GM18505 (cell line): ENCODE data around the gene GNS.
"Not testable (repeated sequence)": the region's sequence is repeated elsewhere in the genome, so short reads cannot be mapped to it uniquely, and the experiment has no call there.

Experiments used
- ATAC-seq: cut with Tn5 transposase; IDR thresholded peaks from one replicate; pipeline ENCODE4 v1.9.1; 2021; ENCODE audit not compliant: unreplicated experiment
- POLR2A ChIP-seq: IDR thresholded peaks from 4 replicates; pipeline ENCODE4 v1.6.1; 2011; ENCODE audit warnings: borderline replicate concordance; ENCODE audit not compliant: insufficient read depth, insufficient read length; ENCODE audit errors: extremely low read depth

The GNS gene

DNA sequence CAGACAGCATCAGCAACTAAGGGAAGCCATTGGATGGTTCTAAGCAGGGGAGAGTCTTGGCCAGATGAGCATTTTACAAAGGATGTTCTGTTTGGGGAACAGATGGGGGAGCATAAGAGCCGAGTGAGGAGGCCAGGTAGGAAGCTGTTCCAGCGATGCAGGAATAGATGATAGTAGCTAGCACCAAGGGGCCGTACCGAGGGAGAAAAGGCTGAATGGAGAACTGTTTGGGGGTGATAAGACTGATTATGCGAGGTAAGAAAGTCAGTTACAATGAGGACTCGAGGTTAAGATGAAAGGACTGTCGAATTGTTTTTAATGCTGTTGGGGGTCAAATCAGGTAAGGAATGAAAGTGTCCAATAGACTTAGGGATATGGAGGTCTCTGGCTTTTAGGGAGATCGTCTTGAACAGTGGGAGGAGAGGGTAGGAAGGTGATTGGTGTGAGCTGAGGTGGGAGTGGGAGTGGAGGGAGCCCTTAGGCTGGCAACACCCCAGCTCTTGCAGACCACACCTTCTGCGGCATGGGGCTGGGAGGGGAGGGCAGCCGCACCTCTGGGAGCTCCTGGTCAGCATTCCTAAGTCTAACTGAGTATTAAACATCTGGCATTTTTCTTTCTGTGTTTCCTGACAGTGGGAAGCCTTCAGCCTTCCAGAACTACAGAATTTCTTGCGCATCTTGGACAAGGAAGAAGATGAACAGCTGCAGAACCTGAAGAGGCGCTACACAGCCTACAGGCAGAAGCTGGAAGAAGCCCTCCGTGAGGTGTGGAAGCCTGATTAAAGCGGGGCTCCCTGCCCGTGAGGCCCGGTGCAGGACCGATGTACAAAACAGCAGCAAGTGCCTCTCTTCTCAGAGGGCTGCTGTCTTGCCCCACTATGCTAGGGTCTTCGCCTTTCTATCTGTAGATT is 64.8 kb downstream of the GNS start:
- TF ChIP-seq POLR2A: no peak
- no peak for ATAC-seq

DNA sequence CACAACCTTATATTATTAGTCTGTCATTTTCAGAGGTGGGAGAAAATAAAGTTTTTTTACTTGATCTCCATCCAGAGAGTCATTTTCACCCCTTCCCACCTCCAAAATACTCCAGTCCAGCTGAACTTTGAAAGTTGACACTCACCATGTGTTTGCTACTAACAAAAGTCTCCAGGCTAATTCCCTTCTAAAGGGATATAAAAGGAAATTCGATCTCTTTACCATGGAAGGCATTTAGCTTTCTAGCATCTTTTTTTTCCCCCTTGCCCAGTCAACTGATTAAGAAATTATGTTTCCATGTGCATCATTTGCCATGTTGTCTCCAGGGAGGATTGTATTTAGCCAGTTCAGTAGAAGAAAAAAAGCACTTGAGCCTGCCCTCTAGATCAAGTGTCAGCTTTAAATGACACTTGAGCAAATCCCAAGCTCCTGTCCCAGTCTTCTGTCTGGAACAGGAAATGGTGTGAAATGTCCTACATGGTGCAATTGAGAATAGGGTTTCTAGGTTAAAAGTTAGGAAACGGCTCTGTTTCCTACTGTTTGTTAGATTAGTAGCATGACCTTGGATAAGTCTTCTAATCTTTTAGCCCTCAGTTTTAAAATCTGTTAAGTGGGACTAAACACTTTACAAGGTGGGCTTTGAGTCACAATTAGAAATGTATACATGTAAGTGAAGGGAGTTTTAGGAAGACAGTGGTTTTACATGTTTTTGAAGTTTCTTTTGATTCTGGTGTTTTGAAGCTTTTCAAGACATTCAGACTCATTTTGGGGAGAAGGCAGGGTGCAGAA is 67.2 kb downstream of the GNS start:
- no peak for ATAC-seq
- TF ChIP-seq POLR2A: no peak

DNA sequence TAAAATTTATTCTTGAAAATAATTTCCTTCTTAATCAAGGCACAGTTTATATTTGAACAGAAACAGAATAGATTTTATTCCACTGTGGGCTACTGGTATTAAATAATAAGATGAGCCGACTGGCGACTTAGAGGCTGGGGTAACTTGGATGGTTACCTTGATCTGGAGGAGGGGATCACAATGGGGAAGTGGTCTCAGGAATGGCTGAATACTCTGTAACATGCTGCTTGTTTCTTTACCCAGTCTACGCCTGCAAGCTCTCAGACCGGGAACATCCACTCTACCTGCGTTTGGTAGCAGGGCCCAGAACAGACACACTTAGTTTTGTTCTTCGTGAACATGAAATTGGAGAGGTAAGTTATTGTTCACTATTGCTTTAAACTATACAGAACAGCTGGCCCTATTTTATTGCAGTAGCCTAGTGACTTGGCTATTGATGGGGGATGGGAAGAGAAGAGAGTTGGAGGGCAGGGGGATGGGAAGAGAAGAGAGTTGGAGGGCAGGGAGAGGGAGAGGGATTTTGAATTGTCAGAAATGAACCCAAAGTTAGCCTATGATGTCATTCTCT is 67.9 kb downstream of the GNS start:
- TF ChIP-seq POLR2A: no peak
- ATAC-seq: no peak

DNA sequence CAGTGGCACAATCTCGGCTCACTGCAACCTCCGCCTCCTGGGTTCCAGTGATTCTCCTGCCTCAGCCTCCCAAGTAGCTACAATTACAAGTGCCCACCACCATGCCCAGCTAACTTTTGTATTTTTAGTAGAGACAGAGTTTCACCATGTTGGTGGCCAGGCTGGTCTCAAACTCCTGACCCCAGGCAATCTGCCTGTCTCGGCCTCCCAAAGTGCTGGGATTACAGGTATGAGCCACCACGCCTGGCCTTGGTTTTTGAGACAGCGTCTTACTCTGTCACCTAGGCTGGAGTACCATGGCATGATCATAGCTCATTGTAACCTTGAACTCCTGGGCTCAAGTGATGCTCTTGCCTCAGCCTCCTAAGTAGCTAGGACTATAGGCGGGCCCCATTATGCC is 69.0 kb downstream of the GNS start:
- ATAC-seq: not testable (repeated sequence)

DNA sequence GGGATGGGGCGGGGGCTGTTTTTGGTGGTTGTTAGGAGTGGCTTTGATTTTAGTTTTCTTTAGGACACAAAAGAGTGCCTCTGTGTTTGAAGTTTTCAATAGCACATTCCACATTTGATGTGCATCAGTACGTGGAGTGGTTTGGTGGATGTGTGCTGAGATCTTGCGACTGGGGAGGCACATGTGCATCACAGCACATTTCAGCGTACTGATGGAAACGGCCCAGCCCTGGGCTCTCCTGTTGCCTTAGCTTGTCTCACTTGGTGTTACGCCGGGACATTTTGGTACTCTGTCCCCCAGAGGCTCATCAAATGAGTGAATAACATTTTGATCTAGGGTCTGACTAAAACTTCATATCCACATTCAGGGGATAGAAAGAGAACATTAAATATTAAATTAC is 70.5 kb downstream of the GNS start:
- TF ChIP-seq POLR2A: no peak
- ATAC-seq: no peak

DNA sequence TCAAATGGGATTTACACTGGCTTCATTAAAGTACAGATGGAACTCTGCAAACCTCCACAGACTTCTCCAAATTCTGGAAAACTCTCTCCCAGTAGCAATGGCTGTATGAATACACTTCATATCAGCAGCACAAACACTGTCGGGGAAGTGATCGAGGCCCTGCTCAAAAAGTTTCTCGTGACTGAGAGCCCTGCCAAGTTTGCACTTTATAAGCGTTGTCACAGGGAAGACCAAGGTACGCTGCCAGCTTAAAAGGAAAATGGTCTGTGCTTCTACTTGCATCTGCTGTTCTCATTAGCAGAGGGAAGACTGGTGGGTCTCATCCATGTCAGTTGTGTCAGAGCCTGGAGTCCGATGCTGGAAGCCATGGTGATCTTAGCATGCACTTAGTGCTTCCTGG is 71.0 kb downstream of the GNS start:
- TF ChIP-seq POLR2A: no peak
- ATAC-seq: no peak

DNA sequence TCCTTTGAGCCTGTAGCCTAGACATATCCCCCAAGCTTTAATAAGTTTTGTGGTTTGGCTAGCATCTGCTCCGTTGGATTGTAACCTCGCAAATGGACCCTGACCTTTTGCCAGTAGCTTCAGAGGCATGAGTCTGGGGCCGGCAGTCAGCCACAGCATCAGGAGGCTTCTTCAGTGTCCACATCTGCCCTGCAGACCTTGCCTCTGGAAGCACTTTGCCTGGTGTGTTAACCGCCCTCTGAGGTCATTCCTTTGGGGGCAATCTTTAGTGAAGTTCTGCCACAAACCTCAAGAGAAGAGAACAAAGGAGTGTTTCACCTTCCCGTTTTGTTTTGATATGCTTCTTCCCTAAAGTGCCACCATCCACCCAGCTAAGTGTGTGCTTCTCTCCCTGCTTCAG is 71.4 kb downstream of the GNS start:
- no peak for TF ChIP-seq POLR2A
- ATAC-seq: no peak

DNA sequence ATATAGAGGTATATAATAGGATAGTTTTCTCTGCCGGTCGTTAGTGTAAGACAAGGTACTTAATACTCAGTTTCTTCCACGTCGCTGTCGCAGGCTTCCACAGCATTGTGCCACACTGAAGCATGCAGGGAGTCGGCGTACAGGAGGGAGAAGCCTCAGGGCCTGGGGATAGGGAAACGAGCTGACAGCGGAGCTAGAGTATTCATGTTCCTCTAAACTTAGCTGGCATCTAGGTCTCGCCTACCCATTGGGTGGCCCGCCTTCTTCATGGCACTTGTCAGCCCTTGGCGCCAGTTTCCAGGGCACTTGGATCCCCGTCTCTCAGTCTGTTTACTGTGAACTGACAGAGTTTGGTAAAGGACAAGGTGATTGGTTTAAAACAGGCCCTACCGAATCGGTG is 73.6 kb downstream of the GNS start:
- ATAC-seq: no peak
- TF ChIP-seq POLR2A: no peak

DNA sequence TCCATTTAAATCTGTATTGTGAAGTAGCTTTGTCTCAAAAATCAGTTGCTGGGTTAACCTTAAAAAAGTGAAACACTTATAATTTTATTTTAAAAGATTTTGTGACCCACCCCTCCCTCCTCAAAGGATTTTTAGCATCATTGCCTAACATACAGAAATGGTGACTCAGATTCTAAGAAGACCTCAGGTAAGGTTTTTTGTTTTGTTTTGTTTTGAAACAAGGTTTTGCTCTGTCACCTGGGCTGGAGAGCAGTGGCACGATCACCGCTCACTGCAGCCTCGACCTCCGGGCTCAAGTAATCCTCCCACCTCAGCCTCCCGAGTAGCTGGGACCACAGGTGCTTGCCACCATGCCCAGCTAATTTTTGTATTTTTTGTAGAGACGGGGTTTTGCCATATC is 74.2 kb downstream of the GNS start:
- no peak for ATAC-seq
- TF ChIP-seq POLR2A: no peak

DNA sequence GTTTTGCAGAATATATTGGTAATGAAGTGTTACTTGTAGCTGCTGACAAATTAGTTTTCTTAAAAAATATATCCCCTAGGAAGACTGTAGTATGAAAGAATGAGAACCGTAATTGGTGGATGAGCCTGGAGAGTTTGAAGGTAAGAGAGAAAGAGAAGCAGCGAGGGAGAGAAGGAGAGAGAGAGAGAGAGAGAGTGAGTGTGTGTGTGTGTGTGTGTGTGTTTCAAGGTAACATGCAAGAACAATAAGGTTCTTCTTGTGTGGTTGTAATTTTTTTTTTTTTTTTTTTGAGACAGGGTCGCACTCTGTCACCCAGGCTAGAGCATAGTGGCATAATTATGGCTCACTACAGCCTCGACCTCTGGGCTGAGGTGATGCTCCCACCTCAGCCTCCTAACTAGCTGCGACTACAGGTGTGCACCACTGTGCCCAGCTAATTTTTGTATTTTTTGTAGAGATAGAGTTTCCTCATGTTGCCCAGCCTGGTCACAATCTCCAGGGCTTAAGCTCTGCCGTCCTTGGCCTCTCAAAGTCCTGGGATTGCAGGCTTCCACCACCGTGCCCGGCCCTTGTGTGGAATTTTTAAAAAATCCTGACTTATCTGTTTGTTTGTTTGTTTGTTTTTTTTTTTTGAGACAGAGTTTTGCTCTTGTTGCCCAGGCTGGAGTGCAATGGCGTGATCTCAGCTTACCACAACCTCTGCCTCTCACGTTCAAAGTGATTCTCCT is 75.2 kb downstream of the GNS start:
- no peak for ATAC-seq
- TF ChIP-seq POLR2A: no peak

DNA sequence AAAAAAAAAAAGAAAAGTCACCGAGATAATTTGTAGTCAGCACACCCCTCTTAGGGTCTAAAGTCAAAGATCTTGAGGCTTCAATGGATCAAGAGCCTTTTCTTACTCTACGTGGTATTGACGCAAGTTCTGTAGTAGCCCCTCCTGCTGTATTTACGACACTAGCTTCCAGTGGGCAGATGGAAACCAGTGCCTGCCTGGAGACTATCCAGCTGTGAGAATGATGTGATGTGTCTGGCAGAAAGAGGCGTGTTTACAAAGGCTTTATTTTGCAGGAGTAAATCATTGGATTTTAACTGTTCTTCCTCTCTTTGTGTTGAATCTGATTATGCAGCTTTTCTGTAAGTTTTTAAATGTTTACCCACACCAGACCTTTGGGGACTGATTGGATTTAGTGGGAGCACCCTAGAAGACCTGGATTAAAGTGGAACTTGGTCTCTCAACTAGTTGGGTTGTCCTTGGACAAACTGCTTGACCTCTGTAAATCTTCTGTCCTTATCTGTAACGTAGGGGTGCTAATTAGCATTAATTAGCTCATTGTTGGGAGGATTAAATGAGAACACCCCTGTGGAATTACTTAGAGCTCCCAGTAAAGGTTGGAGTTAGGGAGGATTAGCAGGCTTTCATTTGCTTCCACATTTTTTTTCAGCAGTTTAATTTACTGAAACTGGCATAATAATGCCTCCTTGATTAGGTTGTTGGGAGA is 76.5 kb downstream of the GNS start:
- TF ChIP-seq POLR2A: no peak
- no peak for ATAC-seq

DNA sequence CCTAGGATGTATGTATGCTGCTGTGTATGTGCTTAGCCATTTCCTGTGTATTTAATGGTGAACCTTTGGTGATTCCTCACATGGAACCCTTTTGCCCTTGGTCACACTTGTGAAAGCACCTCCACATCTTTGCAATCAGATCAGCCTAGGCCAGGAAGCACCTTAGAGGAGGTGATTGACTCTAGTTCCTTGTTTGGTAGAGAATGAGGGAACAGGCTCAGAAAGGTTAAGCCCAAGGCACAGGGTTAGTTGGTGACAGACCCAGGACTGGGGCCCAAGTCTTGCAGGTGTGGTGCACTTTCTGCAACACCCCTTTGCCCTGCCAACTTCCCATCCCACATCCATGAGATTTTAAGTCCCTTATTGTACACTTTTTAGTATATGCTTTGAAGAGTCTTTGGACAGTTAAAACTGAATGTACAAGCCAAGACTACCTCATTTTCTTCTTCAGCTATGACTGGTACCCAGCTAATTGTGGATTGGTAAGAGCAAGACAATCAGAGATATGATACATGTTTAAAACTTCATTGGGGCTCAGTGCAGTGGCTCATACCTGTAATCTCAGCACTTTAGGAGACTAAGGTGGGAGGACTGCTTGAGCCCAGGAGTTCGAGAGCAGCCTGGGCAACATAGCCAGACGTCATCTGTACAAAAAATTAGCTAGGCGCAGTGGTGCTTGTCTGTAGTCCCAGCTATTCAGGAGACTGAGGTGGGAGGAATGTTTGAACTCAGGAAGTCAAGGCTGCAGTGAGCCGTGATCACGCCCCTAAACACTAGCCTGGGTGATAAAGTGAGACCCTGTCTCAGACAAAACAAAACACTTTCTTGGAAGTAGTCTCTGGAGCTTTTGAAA is 77.8 kb downstream of the GNS start:
- peak; percentile 54 for ATAC-seq

DNA sequence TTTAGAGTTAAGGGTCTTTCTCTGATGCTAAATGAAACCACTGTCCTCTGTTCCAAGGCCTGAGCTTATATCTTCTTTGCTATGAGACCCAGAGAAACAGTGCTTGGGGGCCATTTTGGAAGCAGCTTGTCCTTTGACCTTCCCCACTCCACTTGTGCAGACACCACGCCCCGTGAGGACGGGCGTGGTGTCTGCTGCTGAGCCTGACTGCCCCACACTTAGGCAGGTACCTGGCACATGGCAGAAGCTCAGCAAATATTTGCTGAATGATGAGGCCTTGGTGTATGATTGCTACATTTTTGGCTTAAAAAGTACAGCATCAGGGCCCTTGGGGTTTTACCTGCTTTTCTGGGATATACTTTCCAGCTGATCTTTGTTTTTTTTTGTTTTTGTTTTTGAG is 79.0 kb downstream of the GNS start:
- ATAC-seq: no peak

More for the DNA sequence above, 77.8 kb downstream of the GNS start:
- no peak for TF ChIP-seq POLR2A

More for the DNA sequence above, 79.0 kb downstream of the GNS start:
- TF ChIP-seq POLR2A: no peak
